NB4 (cell line): ENCODE results near the gene ATRN.

Source experiments
- CTCF ChIP-seq: IDR thresholded peaks from one replicate; pipeline ENCODE4 v1.5.1; 2012; ENCODE audit warnings: low read depth, low read length
- MYC ChIP-seq: IDR thresholded peaks from 2 replicates; pipeline ENCODE4 v1.6.1; 2011; ENCODE audit warnings: low read depth, low read length
- POLR2A ChIP-seq: IDR thresholded peaks from 2 replicates; pipeline ENCODE4 v1.6.1; 2011; ENCODE audit warnings: mild to moderate bottlenecking; ENCODE audit not compliant: insufficient read length; ENCODE audit errors: extremely low read depth

DNA sequence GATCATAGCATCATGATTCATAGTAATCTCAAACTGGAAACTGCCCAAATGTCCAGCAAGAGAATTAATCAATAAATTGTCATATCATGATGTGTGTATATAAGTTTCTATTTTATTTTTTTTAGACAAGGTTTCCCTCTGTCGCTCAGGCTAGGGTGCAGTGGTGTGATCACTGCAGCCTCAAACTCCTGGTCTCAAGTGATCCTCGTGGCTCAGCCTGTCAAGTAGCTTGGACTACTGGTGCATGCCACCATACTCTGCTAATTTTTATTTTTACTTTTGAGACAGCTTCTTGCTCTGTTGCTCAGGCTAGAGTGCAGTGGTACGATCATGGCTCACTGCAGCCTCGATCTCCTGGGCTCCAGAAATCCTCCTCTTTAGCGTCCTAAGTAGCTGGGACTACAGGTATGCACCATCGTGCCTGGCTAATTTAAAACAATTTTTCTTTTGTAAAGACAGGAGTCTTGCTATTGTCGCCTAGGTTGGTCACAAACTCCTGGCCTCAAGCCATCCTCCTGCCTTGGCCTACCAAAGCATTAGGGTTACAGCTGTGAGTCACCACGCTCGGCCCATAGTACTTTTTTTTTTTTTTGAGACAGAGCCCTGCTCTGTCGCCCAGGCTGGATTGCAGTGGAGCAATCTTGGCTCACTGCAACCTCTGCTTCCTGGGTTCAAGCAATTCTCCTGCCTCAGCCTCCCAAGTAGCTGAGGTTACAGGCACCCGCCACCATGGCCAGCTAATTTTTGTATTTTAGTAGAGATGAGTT, 8.7 kb upstream of the ATRN start:
- TF ChIP-seq MYC (no peak), POLR2A (no peak), CTCF (no peak)
